Endothelial cell (in vitro differentiated cells): ENCODE data around the gene NARF. TPM values are rescaled to one million over a fixed set of nuclear protein-coding genes. Genes with fewer than 3 reads are reported as not detected.
"Not testable (repeated sequence)": the region's sequence is repeated elsewhere in the genome, so short reads cannot be mapped to it uniquely, and the experiment has no call there.

Experiments used
- DNase-seq: peaks from one replicate; pipeline ENCODE4 v3.0.0; 2021; ENCODE audit warnings: low spot score
- H3K27ac Mint-ChIP-seq: one replicate; pipeline ENCODE4 v1.8.0; 2021; ENCODE audit warnings: mixed read lengths, inconsistent platforms; ENCODE audit not compliant: unreplicated experiment
- H3K27me3 Mint-ChIP-seq: one replicate; pipeline ENCODE4 v1.8.0; 2021; ENCODE audit warnings: mild to moderate bottlenecking, moderate library complexity, mixed read lengths, inconsistent platforms; ENCODE audit not compliant: unreplicated experiment
- H3K36me3 Mint-ChIP-seq: one replicate; pipeline ENCODE4 v1.8.0; 2021; ENCODE audit warnings: mild to moderate bottlenecking, low read depth, mixed read lengths, inconsistent platforms; ENCODE audit not compliant: unreplicated experiment
- H3K4me1 Mint-ChIP-seq: one replicate; pipeline ENCODE4 v1.8.0; 2021; ENCODE audit warnings: mild to moderate bottlenecking, mixed read lengths, inconsistent platforms; ENCODE audit not compliant: unreplicated experiment
- H3K4me3 Mint-ChIP-seq: one replicate; pipeline ENCODE4 v1.8.0; 2021; ENCODE audit warnings: mild to moderate bottlenecking, mixed read lengths, inconsistent platforms; ENCODE audit not compliant: unreplicated experiment
- H3K9me3 Mint-ChIP-seq: one replicate; pipeline ENCODE4 v1.8.0; 2021; ENCODE audit warnings: mixed read lengths, inconsistent platforms; ENCODE audit not compliant: unreplicated experiment
- CTCF ChIP-seq: fragments of 200-600 bp; sonication (generic); IDR thresholded peaks from one replicate; pipeline ENCODE4 v1.5.0; 2021; ENCODE audit warnings: antibody characterized with exemption; ENCODE audit not compliant: unreplicated experiment
- total RNA-seq: library from RNA; stranded (reverse); fragmentation: NEBNext Ultra II Directional; extraction: Animal tissue kit (Norgen Biotek cat#: 25700); gene quantifications from one replicate; pipeline ENCODE4 v1.2.1, GENCODE V29; 2021; ENCODE audit not compliant: unreplicated experiment

Gene NARF
- total RNA-seq, 1 donor from 2014 or later: 88.7 TPM

DNA sequence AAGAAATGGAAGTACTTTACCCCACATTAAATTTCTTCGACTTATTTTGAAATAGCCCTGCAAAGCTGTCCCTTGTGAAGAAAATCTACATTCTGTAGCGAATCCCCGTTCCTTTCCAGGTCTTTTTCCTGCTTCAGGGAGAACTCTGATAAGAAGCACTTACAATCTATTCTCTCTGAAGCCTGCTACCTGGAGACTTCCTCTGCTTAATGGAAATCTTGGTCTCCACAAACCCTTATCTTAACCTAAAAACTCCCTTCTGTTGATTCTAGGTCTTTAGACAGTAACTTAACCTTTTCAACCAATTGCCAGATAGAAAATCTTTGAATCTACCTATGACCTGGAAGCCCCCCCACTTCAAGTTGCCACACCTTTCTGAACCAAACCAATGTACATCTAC is 6.4 kb upstream of the NARF start:
- H3K36me3 Mint-ChIP-seq: peaks cover 5% of the 10 kb centered on the region
- no peak for DNase-seq
- H3K4me3 Mint-ChIP-seq: peak overlapping the region; percentile 42
- H3K4me1 Mint-ChIP-seq: peaks cover 22% of the 10 kb centered on the region
- peaks cover 9% of the 10 kb centered on the region for H3K27me3 Mint-ChIP-seq
- H3K9me3 Mint-ChIP-seq: no peaks in the 10 kb centered on the region
- H3K27ac Mint-ChIP-seq: no peak overlapping the region
- TF ChIP-seq CTCF: no peak

- Mint-ChIP-seq H3K27me3 (peaks cover 11% of the 10 kb centered on the region), H3K4me1 (peaks cover 29% of the 10 kb centered on the region), H3K36me3 (peaks cover 10% of the 10 kb centered on the region)
- not testable (repeated sequence) for H3K9me3 Mint-ChIP-seq, H3K4me3 Mint-ChIP-seq, DNase-seq, H3K27ac Mint-ChIP-seq
These were observed 5.4 kb upstream of the NARF start for GRCh38 chr17:82453151-82453550.

GRCh38 chr17:82453706-82454105 is 4.8 kb upstream of the NARF start:
- H3K9me3 Mint-ChIP-seq, H3K27ac Mint-ChIP-seq, DNase-seq, H3K4me3 Mint-ChIP-seq: not testable (repeated sequence)
- H3K27me3 Mint-ChIP-seq: peaks cover 11% of the 10 kb centered on the region
- H3K36me3 Mint-ChIP-seq: peaks cover 10% of the 10 kb centered on the region
- peaks cover 29% of the 10 kb centered on the region for H3K4me1 Mint-ChIP-seq

- H3K27ac Mint-ChIP-seq: peak overlapping the region; percentile 74
These were observed 1.2 kb upstream of the NARF start for GRCh38 chr17:82457073-82457928.

DNA sequence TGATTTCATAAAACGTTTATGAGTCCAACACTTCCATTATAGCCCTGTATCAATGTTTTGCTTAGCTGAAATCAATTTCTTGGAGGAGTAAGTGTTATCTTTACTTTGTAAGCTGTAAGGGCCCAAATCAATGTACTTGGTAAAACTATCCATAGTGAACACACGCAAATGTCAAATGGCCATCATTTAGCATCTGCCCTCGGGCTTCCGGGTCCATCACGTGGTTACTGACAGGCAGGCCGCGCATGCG is 687 bp upstream of the NARF start:
- H3K36me3 Mint-ChIP-seq: peaks cover 23% of the 10 kb centered on the region
- H3K27ac Mint-ChIP-seq: peak overlapping the region; percentile 74
- peak overlapping the region; percentile 92 for H3K4me3 Mint-ChIP-seq
- TF ChIP-seq CTCF: no peak
- peaks cover 14% of the 10 kb centered on the region for H3K27me3 Mint-ChIP-seq
- no peaks in the 10 kb centered on the region for H3K9me3 Mint-ChIP-seq
- DNase-seq: no peak
- peaks cover 18% of the 10 kb centered on the region for H3K4me1 Mint-ChIP-seq

More at GRCh38 chr17:82457073-82457928, 1.2 kb upstream of the NARF start:
- TF ChIP-seq CTCF: no peak
- H3K4me1 Mint-ChIP-seq: peaks cover 18% of the 10 kb centered on the region
- DNase-seq: no peak
- peaks cover 20% of the 10 kb centered on the region for H3K36me3 Mint-ChIP-seq
- no peaks in the 10 kb centered on the region for H3K9me3 Mint-ChIP-seq
- peaks cover 11% of the 10 kb centered on the region for H3K27me3 Mint-ChIP-seq
- H3K4me3 Mint-ChIP-seq: peak overlapping the region; percentile 92

- Mint-ChIP-seq H3K4me3 (peak overlapping the region; percentile 98), H3K27me3 (peaks cover 15% of the 10 kb centered on the region), H3K9me3 (no peaks in the 10 kb centered on the region), H3K4me1 (peaks cover 27% of the 10 kb centered on the region), H3K36me3 (peaks cover 32% of the 10 kb centered on the region), H3K27ac (peak overlapping the region; percentile 94)
- no peak for TF ChIP-seq CTCF
- peak; percentile 52 for DNase-seq
These were observed 414 bp downstream of the NARF start for GRCh38 chr17:82458885-82459424.

DNA sequence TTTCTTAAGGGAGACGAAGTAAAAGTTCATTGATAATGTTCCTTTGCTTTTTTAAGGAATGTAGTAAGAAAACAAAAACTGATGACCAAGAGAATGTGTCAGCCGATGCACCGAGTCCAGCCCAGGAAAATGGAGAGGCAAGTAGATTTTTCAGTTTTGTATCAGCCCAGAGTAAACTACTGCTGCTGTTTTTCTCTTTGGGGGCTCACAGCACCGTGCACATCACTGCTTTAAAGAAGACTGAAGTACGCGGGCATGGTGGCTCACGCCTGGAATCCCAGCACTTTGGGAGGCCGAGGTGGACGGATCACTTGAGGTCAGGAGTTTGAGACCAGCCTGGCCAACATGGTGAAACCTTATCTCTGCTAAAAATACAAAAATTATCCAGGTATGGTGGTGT is 1.4 kb downstream of the NARF start:
- Mint-ChIP-seq H3K4me1 (peaks cover 32% of the 10 kb centered on the region), H3K4me3 (peak overlapping the region; percentile 98), H3K27me3 (peaks cover 19% of the 10 kb centered on the region), H3K36me3 (peaks cover 42% of the 10 kb centered on the region)
- DNase-seq, H3K9me3 Mint-ChIP-seq, H3K27ac Mint-ChIP-seq: not testable (repeated sequence)
